ENCODE data around the gene MLH1. TPM values are rescaled to one million over a fixed set of nuclear protein-coding genes. Genes with fewer than 3 reads are reported as not detected.

Gene MLH1
- total RNA-seq, 2 experiments from 2014 or later: 94.2 to 102 TPM

GRCh38 chr3:37017683-37018082 is 24.4 kb downstream of the MLH1 start:
- H3K9me2 ChIP-seq (ENCODE audit: insufficient read depth, low read length): no peaks in the 10 kb centered on the region
- BruUV-seq (replicated peaks): no TSS peak
- H3K4me3 ChIP-seq (ENCODE audit: low read depth, low read length, poor library complexity, severe bottlenecking): no peak overlapping the region
- ChIA-PET POLR2A (no interaction called here), CTCF (ENCODE audit: unreplicated experiment) (no interaction called here)
- no peak for DNase-seq (ENCODE audit: low spot score)
- no peak overlapping the region for H3K4me2 ChIP-seq (ENCODE audit: low read length)
- no peak overlapping the region for H2AFZ ChIP-seq (ENCODE audit: low read length)
- no peaks in the 10 kb centered on the region for H3K4me1 ChIP-seq (ENCODE audit: insufficient read depth, low read length, poor library complexity, severe bottlenecking)
- no peak overlapping the region for H3K27ac ChIP-seq (ENCODE audit: low read depth, low read length, poor library complexity, severe bottlenecking)
- peaks cover 3% of the 10 kb centered on the region; the same call in 1 of the 2 replicates for H4K20me1 ChIP-seq (ENCODE audit: insufficient read depth, low read length)
- H3K9me3 ChIP-seq (ENCODE audit: low read length): no peaks in the 10 kb centered on the region
- peaks cover 96% of the 10 kb centered on the region for H3K36me3 ChIP-seq (ENCODE audit: insufficient read depth, low read length)
- intact Hi-C loops (cut with micrococcal nuclease; ENCODE audit: unreplicated experiment): no loop called here
- no peaks in the 10 kb centered on the region for H3K79me2 ChIP-seq (ENCODE audit: insufficient read depth, low read depth, low read length)
- TF ChIP-seq EZH2phosphoT487 (IDR thresholded peaks at IDR 0.05; ENCODE audit: borderline replicate concordance, low read depth, low read length) (no peak), CTCF (conservative IDR thresholded peaks at IDR 0.05; ENCODE audit: low read length) (no peak)

- H4K20me1 ChIP-seq (ENCODE audit: insufficient read depth, low read length): no peaks in the 10 kb centered on the region
- ChIA-PET POLR2A (interaction anchor here (0.9 to 1.9 kb wide), 8 partner anchors 9 to 464 kb away, joined by 3 to 13 read pairs (median 4); partner anchors contain the start of genes EPM2AIP1 and MLH1), CTCF (ENCODE audit: unreplicated experiment) (interaction anchor here (1.0 to 1.7 kb wide), 2 partner anchors 9 to 11 kb away, joined by 3 to 5 read pairs; no protein-coding TSS in a partner anchor)
- peaks cover 8% of the 10 kb centered on the region; the same call in 1 of the 2 replicates for H3K79me2 ChIP-seq (ENCODE audit: insufficient read depth, low read depth, low read length)
- no peak overlapping the region for H2AFZ ChIP-seq (ENCODE audit: low read length)
- H3K4me2 ChIP-seq (ENCODE audit: low read length): no peak overlapping the region
- no peaks in the 10 kb centered on the region for H3K9me2 ChIP-seq (ENCODE audit: insufficient read depth, low read length)
- no TSS peak for BruUV-seq (replicated peaks)
- no peak for TF ChIP-seq EZH2phosphoT487 (IDR thresholded peaks at IDR 0.05; ENCODE audit: borderline replicate concordance, low read depth, low read length)
- TF ChIP-seq CTCF (conservative IDR thresholded peaks at IDR 0.05; ENCODE audit: low read length): peak; percentile 50
- H3K4me3 ChIP-seq (ENCODE audit: low read depth, low read length, poor library complexity, severe bottlenecking): no peak overlapping the region
- DNase-seq (ENCODE audit: low spot score): peak; percentile 16
- no peaks in the 10 kb centered on the region for H3K9me3 ChIP-seq (ENCODE audit: low read length)
- peak overlapping the region; percentile 32 for H3K27ac ChIP-seq (ENCODE audit: low read depth, low read length, poor library complexity, severe bottlenecking)
- intact Hi-C loops (cut with micrococcal nuclease; ENCODE audit: unreplicated experiment): loop anchor here (2.0 kb wide), 1 partner anchor 189 kb away; no protein-coding TSS in a partner anchor
- peaks cover 95% of the 10 kb centered on the region for H3K36me3 ChIP-seq (ENCODE audit: insufficient read depth, low read length)
- H3K4me1 ChIP-seq (ENCODE audit: insufficient read depth, low read length, poor library complexity, severe bottlenecking): peaks cover 17% of the 10 kb centered on the region
These were observed 30.8 kb downstream of the MLH1 start for GRCh38 chr3:37024092-37024491.

GRCh38 chr3:37024820-37025405 is 31.6 kb downstream of the MLH1 start:
- Histone ChIP-seq H3K79me2 (ENCODE audit: insufficient read depth, low read depth, low read length) (peaks cover 8% of the 10 kb centered on the region; the same call in 1 of the 2 replicates), H3K9me3 (ENCODE audit: low read length) (no peaks in the 10 kb centered on the region), H4K20me1 (ENCODE audit: insufficient read depth, low read length) (no peaks in the 10 kb centered on the region), H3K4me3 (ENCODE audit: low read depth, low read length, poor library complexity, severe bottlenecking) (peak overlapping the region; percentile 7), H3K4me2 (ENCODE audit: low read length) (peak overlapping the region; percentile 43), H3K27ac (ENCODE audit: low read depth, low read length, poor library complexity, severe bottlenecking) (peak overlapping the region; percentile 32), H3K9me2 (ENCODE audit: insufficient read depth, low read length) (no peaks in the 10 kb centered on the region), H3K36me3 (ENCODE audit: insufficient read depth, low read length) (peaks cover 96% of the 10 kb centered on the region), H3K4me1 (ENCODE audit: insufficient read depth, low read length, poor library complexity, severe bottlenecking) (peaks cover 17% of the 10 kb centered on the region), H2AFZ (ENCODE audit: low read length) (no peak overlapping the region)
- BruUV-seq (replicated peaks): no TSS peak
- intact Hi-C loops (cut with micrococcal nuclease; ENCODE audit: unreplicated experiment): loop anchor here (2.0 kb wide), 1 partner anchor 188 kb away; no protein-coding TSS in a partner anchor
- TF ChIP-seq CTCF (conservative IDR thresholded peaks at IDR 0.05; ENCODE audit: low read length) (no peak), EZH2phosphoT487 (IDR thresholded peaks at IDR 0.05; ENCODE audit: borderline replicate concordance, low read depth, low read length) (no peak)
- peak; percentile 61 for DNase-seq (ENCODE audit: low spot score)
- ChIA-PET CTCF (ENCODE audit: unreplicated experiment) (interaction anchor here (1.0 to 1.7 kb wide), 2 partner anchors 9 to 12 kb away, joined by 3 to 5 read pairs; no protein-coding TSS in a partner anchor), POLR2A (interaction anchor here (0.6 to 1.9 kb wide), 10 partner anchors 10 to 465 kb away, joined by 3 to 13 read pairs (median 4); partner anchors contain the start of genes EPM2AIP1 and MLH1)
